GM23338 (cell line): ENCODE measurements around the gene HMCN2. TPM values are rescaled to one million over a fixed set of nuclear protein-coding genes. Genes with fewer than 3 reads are reported as not detected.

ENCODE experiments used
- ATAC-seq: fragments of 200-7000 bp; cut with Tn5 transposase; 3 replicates; pipeline ENCODE4 v1.9.1; 2020
- DNase-seq: peaks from one replicate; pipeline ENCODE4 v3.0.0-alpha.2; 2015; ENCODE audit warnings: low spot score
- H2AFZ ChIP-seq: fragments of 200-600 bp; sonication (generic); 2 replicates; pipeline ENCODE4 v1.8.0; 2016; ENCODE audit warnings: antibody characterized with exemption, mild to moderate bottlenecking, moderate library complexity
- H3F3A ChIP-seq: fragments of 200-600 bp; sonication (generic); replicated peaks from 2 replicates; pipeline ENCODE4 v1.8.0; 2017; ENCODE audit warnings: antibody characterized with exemption, mixed run types, low read depth
- H3K27ac ChIP-seq: fragments of 200-600 bp; sonication (generic); 2 replicates; pipeline ENCODE4 v1.6.1; 2016; ENCODE audit warnings: low read depth
- H3K27me3 ChIP-seq: fragments of 200-600 bp; sonication (generic); 2 replicates; pipeline ENCODE4 v1.8.0; 2016; ENCODE audit warnings: mild to moderate bottlenecking, mixed run types, moderate library complexity; ENCODE audit not compliant: insufficient read depth
- H3K36me3 ChIP-seq: fragments of 200-600 bp; sonication (generic); 2 replicates; pipeline ENCODE4 v1.8.0; 2016; ENCODE audit warnings: mild to moderate bottlenecking; ENCODE audit not compliant: insufficient read depth
- H3K4me1 ChIP-seq: fragments of 200-600 bp; sonication (generic); 2 replicates; pipeline ENCODE4 v1.8.0; 2016; ENCODE audit warnings: mild to moderate bottlenecking, moderate library complexity; ENCODE audit not compliant: insufficient read depth
- H3K4me2 ChIP-seq: fragments of 200-600 bp; sonication (generic); 2 replicates; pipeline ENCODE4 v1.7.1; 2017; ENCODE audit warnings: mixed run types
- H3K4me3 ChIP-seq: fragments of 200-600 bp; sonication (generic); 2 replicates; pipeline ENCODE4 v1.6.1; 2016; ENCODE audit warnings: mixed run types
- H3K79me2 ChIP-seq: fragments of 200-600 bp; sonication (generic); replicated peaks from 2 replicates; pipeline ENCODE4 v1.8.0; 2017; ENCODE audit warnings: mild to moderate bottlenecking; ENCODE audit not compliant: insufficient read depth
- H3K9me2 ChIP-seq: fragments of 200-600 bp; sonication (generic); 2 replicates; pipeline ENCODE4 v1.8.0; 2017; ENCODE audit not compliant: insufficient read depth
- H4K20me1 ChIP-seq: fragments of 200-600 bp; sonication (generic); replicated peaks from 2 replicates; pipeline ENCODE4 v1.8.0; 2017; ENCODE audit warnings: mild to moderate bottlenecking; ENCODE audit not compliant: insufficient read depth
- H3K27ac Mint-ChIP-seq: 2 replicates; pipeline ENCODE4 v1.8.0; 2020; ENCODE audit warnings: inconsistent platforms, mild to moderate bottlenecking, moderate library complexity, mixed read lengths
- H3K27me3 Mint-ChIP-seq: 3 replicates; pipeline ENCODE4 v1.8.0; 2022; ENCODE audit warnings: low read depth, mild to moderate bottlenecking, moderate library complexity, mixed read lengths, inconsistent platforms; ENCODE audit not compliant: insufficient read depth, poor library complexity
- H3K36me3 Mint-ChIP-seq: 3 replicates; pipeline ENCODE4 v1.8.0; 2021; ENCODE audit warnings: low read depth, mild to moderate bottlenecking, inconsistent platforms, moderate library complexity, mixed read lengths
- H3K4me1 Mint-ChIP-seq: 3 replicates; pipeline ENCODE4 v1.8.0; 2020; ENCODE audit warnings: mild to moderate bottlenecking, inconsistent platforms, mixed read lengths
- H3K4me3 Mint-ChIP-seq: 3 replicates; pipeline ENCODE4 v1.8.0; 2021; ENCODE audit warnings: moderate library complexity, mild to moderate bottlenecking, inconsistent platforms, mixed read lengths
- H3K9me3 Mint-ChIP-seq: 3 replicates; pipeline ENCODE4 v1.8.0; 2020; ENCODE audit warnings: moderate library complexity, mild to moderate bottlenecking, inconsistent platforms, mixed read lengths
- CREB1 ChIP-seq: fragments of 250-450 bp; sonication (Bioruptor Pico); IDR thresholded peaks from 2 replicates; pipeline ENCODE4 v1.5.0; 2020; ENCODE audit warnings: low read depth, mild to moderate bottlenecking, moderate library complexity
- CTCF ChIP-seq, 2 experiments: fragments of 200-600 bp in 1 of 2; sonication (generic) in 1 of 2; conservative IDR thresholded peaks; 2 replicates each; pipeline versions ENCODE4 v1.5.1 to v1.6.1; 2016 to 2017; ENCODE audit warnings: antibody characterized with exemption in 2 of 2, low read depth in 2 of 2, mild to moderate bottlenecking in 2 of 2, moderate library complexity in 1 of 2
- ETS1 ChIP-seq: IDR thresholded peaks from 2 replicates; pipeline ENCODE4 v1.6.1; 2016; ENCODE audit warnings: antibody characterized with exemption
- EZH2 ChIP-seq: fragments of 200-600 bp; sonication (generic); IDR thresholded peaks from one replicate; pipeline ENCODE4 v1.8.0; 2017; ENCODE audit warnings: antibody characterized with exemption, mild to moderate bottlenecking, low read depth; ENCODE audit not compliant: unreplicated experiment
- EZH2phosphoT487 ChIP-seq: fragments of 200-600 bp; sonication (generic); IDR thresholded peaks from one replicate; pipeline ENCODE4 v1.8.1; 2018; ENCODE audit warnings: antibody characterized with exemption; ENCODE audit not compliant: unreplicated experiment
- JUNB ChIP-seq: IDR thresholded peaks from one replicate; pipeline ENCODE4 v1.6.1; 2016; ENCODE audit warnings: antibody characterized with exemption; ENCODE audit not compliant: unreplicated experiment
- NANOG ChIP-seq: IDR thresholded peaks from 2 replicates; pipeline ENCODE4 v1.6.1; 2016; ENCODE audit warnings: antibody characterized with exemption, borderline replicate concordance
- POLR2AphosphoS5 ChIP-seq: IDR thresholded peaks from 2 replicates; pipeline ENCODE4 v1.6.1; 2016; ENCODE audit warnings: antibody characterized with exemption, low read depth
- STAT1 ChIP-seq: IDR thresholded peaks from one replicate; pipeline ENCODE4 v1.6.1; 2016; ENCODE audit warnings: antibody characterized with exemption; ENCODE audit not compliant: unreplicated experiment
- ZNF114 ChIP-seq: fragments of 250-450 bp; sonication (Bioruptor Pico); IDR thresholded peaks from 2 replicates; pipeline ENCODE4 v1.5.0; 2020; ENCODE audit warnings: mild to moderate bottlenecking, moderate library complexity
- polyA plus RNA-seq: library from polyadenylated mRNA; unstranded; fragments of >200 nt; fragmentation: Nextera tagmentation; extraction: Ambion mirVana; gene quantifications from 2 replicates; pipeline ENCODE4 v1.2.1, GENCODE V29; 2016
- total RNA-seq: library from RNA; depleted of rRNA; stranded (reverse); fragments of >200 nt; shearing (Covaris generic); gene quantifications from 2 replicates; pipeline ENCODE4 v1.2.3, GENCODE V29; 2014

HMCN2 gene
- total and polyA plus RNA-seq, 2 experiments from 2014 or later: 1.3 to 4.7 TPM

- no peak overlapping the region for H3K4me3 Mint-ChIP-seq
- H3K4me3 ChIP-seq: no peak overlapping the region
- DNase-seq (no peak), ATAC-seq (no peak)
- no peaks in the 10 kb centered on the region for H3K27me3 ChIP-seq
- H3K9me2 ChIP-seq: no peaks in the 10 kb centered on the region
- H3K27ac ChIP-seq: no peak overlapping the region
- H3F3A ChIP-seq: no peaks in the 10 kb centered on the region
- H3K27ac Mint-ChIP-seq: no peak overlapping the region
- H2AFZ ChIP-seq: no peak overlapping the region
- no peaks in the 10 kb centered on the region for H3K36me3 ChIP-seq
- H3K9me3 Mint-ChIP-seq: peaks cover 7% of the 10 kb centered on the region; the same call in 2 of the 3 replicates
- H3K79me2 ChIP-seq: no peaks in the 10 kb centered on the region
- no peaks in the 10 kb centered on the region for H3K4me1 ChIP-seq
- H3K27me3 Mint-ChIP-seq: peaks cover 3% of the 10 kb centered on the region
- peaks cover 1% of the 10 kb centered on the region; the same call in 2 of the 3 replicates for H3K4me1 Mint-ChIP-seq
- TF ChIP-seq NANOG: no peak
- TF ChIP-seq CREB1 (CRISPR knock-in tag): no peak
- TF ChIP-seq EZH2phosphoT487: no peak
- no peak for TF ChIP-seq CTCF (conservative IDR thresholded peaks at IDR 0.05; ENCODE audit: low read depth in 2 of 2)
- no peak overlapping the region for H3K4me2 ChIP-seq
- H4K20me1 ChIP-seq: peaks cover 5% of the 10 kb centered on the region; the same call in 1 of the 2 replicates
- peaks cover 49% of the 10 kb centered on the region for H3K36me3 Mint-ChIP-seq
Observed at GRCh38 chr9:130227833-130228232, 37.7 kb upstream of the HMCN2 start.

GRCh38 chr9:130229759-130230158 lies 35.8 kb upstream of the HMCN2 start:
- Mint-ChIP-seq H3K9me3 (peaks cover 7% of the 10 kb centered on the region; the same call in 2 of the 3 replicates), H3K4me3 (no peak overlapping the region), H3K27ac (no peak overlapping the region), H3K4me1 (peaks cover 7% of the 10 kb centered on the region; the same call in 2 of the 3 replicates), H3K27me3 (peaks cover 6% of the 10 kb centered on the region), H3K36me3 (peaks cover 59% of the 10 kb centered on the region)
- DNase-seq (no peak), ATAC-seq (no peak)
- peaks cover 5% of the 10 kb centered on the region; the same call in 1 of the 2 replicates for H4K20me1 ChIP-seq
- TF ChIP-seq CTCF (conservative IDR thresholded peaks at IDR 0.05; ENCODE audit: low read depth in 2 of 2): no peak
- TF ChIP-seq JUNB: no peak
- TF ChIP-seq EZH2phosphoT487: no peak
- TF ChIP-seq ETS1: no peak
- no peak for TF ChIP-seq ZNF114 (CRISPR knock-in tag)
- TF ChIP-seq STAT1: no peak
- TF ChIP-seq NANOG: no peak
- TF ChIP-seq EZH2: no peak
- TF ChIP-seq POLR2AphosphoS5: no peak
- H3K4me2 ChIP-seq: no peak overlapping the region
- no peaks in the 10 kb centered on the region for H3K27me3 ChIP-seq
- H3K9me2 ChIP-seq: no peaks in the 10 kb centered on the region
- no peak overlapping the region for H3K4me3 ChIP-seq
- H3K79me2 ChIP-seq: no peaks in the 10 kb centered on the region
- H3K36me3 ChIP-seq: no peaks in the 10 kb centered on the region
- H3F3A ChIP-seq: no peaks in the 10 kb centered on the region
- H3K4me1 ChIP-seq: no peaks in the 10 kb centered on the region
- H3K27ac ChIP-seq: no peak overlapping the region
- H2AFZ ChIP-seq: no peak overlapping the region
